Measurements from ENCODE around the gene TRANK1. TPM values are rescaled to one million over a fixed set of nuclear protein-coding genes. Genes with fewer than 3 reads are reported as not detected.

TRANK1 gene
- polyA plus RNA-seq, 12 donors: 4.0 to 19.3 (median 5.6) TPM; not detected in 1

DNA sequence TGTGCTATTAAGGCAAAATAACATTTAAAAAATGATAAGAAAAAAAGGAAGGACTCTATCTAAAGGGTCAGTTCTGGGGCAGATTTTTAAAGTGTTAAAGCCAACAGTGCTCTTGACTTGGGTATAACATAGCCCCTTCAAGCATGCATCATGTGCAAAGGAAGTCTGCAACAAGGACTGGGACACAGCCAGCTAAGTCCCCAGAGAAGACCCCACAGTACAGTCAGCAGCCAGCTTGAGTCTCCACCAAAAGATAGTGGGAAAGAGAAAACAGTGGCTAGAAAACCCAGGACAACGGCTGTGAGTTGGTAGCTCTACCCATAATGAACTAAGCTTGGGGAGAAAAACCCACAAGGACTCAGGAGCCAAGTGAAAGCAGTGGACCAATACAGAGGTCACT lies 94.1 kb downstream of the TRANK1 start:
- no peak for DNase-seq

DNA sequence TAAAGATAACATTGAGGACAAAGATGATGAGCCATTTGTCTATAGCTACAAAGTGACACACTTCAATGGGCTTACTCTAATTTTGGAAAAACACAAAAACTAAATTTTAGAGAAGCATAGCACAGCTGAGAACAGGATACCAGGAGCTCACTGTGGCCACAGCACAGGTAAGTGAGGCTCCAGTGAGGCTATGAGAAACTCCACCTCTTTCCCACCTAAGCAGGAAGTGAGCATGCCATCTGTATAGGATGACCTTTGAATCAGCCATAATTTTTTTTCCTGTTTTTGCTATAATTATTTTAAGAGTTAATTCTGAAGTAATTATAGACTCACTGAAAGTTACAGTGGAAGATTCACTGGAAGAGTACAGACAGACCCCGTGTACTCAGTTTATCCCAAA lies 98.4 kb downstream of the TRANK1 start:
- no peak for DNase-seq

DNA sequence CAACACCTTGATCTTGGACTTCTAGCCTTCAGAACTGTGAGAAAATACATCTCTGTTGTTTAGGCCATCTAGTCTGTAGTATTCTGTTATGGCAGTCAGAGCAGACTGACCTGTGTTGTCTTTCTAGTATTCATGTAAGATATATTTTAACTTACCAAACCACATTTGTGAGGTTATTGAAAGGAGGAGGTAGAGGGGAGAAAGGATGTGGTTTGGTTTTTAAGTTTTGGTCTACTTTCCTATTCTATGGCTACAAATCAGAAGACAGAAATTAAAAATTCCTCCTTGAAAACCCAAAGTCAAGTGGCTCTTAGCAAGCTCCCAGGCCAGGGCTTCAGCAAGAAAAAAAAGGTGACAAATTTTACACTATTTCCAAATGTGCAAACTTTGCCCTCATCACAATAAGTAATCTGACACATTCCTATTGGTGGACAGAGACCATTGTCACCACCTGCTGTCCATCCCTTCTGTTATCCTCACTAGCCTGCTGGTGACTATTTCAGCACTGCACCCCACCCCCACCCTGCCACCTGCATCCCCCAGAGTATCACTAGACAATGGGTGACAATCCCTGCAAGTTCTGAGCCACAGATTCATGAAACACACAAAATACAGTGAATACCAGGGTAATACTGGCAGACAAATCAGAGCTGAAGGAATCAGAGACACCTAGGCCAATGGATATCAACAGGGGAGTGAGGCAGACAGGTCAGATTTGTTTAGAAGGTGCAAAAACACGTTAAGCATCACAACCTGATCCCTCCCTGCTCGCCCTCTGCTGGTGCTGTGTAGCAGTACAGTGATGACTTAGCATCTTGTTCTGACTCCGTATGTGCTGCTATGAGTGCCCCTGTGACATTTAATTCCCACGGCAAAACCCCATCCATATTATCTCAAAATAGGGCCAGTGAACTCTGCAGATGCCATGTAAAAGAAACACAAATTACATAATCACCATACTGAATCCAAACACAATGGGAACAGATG lies 101.5 kb downstream of the TRANK1 start:
- DNase-seq: no peak

DNA sequence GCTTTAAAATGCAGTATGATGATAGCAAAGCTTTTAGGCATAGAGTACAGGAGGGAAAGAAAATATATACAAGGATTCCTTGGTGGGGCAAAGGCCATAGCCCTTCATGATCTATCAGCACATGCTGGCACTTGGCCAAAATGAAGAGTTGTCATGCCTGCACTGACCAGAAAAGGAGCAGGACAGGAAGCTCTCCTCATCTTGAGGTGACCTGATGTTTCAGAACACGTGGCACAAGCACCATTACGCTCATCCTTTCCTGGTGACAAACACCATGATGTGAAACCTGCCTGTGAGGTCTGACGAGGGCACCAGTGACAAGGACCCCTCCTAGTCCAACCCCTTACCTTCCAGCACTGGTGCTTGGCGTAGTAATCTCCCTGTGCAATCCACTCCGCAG lies 102.6 kb downstream of the TRANK1 start:
- no peak for DNase-seq

DNA sequence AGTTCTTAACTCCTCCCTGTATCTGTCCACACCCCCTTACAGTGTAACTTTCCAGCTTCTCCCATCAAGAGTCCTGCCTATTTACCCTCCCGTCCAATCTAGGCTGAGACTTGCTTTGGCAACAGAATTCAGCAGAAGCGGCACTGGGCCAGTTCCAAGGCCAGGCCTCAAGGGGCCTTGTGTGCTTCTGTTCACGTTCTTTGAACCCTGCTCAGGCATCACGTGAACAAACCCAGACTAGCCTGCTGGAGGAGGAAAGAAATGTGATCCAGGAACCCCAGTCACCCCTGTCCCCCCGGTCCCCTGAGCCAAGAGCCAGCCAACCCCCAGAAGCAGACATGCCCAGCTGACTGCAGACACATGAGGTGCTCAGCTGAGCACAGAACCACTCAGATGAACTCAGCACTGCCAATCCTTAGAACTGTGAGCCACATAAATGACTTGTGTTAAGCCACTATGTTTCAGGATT lies 104.4 kb downstream of the TRANK1 start:
- no peak for DNase-seq

DNA sequence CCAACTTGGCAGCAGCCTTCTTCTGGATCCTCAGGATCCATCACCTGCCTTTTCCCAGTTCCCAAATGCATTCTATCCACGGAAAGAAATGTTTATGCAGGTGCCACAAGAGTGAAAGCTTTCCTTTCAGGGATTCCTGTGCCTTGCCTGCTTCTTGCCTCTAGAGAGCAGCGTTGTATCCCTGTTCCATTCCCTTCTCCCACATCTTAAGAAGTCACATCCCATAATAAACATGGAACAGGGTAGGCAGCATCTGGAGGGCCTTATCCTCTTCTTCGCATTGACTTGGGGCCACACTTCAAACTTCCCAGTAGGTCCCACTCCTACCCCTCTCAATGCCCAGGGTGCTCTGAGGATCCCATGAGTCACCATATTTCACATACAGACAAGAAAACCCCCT lies 107.8 kb downstream of the TRANK1 start:
- DNase-seq: no peak

DNA sequence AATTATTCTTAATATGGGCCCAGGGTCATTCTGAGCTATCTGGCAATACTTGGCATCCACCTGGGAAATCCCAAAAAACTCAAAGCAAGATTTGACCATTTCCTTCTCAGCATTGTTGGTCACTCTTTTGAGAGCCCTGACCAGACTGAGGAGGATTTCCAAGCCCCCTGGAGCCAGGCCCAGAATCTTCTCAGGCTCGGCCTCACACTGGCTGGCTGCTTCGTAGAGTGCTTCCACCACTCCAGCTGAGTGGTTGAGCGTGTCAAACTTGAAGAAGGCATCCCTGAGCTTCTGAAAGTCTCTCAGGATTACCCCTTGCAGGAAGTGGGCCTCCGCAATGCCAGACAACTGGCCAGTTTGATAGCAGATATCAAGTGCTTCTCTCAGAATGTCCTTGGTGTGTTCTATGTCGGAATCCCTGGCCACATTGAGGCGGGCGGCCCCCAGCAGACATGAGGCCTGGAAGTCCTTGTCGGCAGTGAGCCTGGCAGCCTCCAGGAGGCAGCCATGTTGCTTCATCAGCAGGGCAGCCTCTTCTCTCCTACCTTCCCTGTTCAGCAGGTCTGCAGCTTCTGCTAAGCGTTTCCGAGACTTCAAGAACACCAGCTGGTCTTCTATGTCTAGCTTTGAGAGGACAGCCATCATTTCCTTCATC lies 111.6 kb downstream of the TRANK1 start:
- DNase-seq: no peak

DNA sequence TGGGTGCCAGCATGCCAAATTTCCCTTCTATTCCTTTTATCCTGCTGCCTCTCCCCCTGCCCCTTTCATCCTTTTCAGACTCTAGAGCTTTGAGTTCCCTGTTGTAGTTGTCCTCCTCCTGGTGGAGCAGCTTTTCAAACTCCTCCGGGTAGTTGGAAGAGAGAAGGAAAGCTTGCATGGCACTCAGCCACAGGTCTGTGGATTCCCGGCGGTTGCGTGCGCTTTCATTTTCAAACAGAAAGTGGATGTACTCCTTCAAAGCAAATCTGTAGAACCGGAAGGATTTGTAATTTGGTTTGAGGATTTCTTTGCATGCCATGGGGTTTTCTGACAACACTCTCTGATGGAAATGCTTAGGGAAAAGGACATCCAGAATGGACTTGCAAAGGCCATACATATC lies 112.4 kb downstream of the TRANK1 start:
- no peak for DNase-seq

DNA sequence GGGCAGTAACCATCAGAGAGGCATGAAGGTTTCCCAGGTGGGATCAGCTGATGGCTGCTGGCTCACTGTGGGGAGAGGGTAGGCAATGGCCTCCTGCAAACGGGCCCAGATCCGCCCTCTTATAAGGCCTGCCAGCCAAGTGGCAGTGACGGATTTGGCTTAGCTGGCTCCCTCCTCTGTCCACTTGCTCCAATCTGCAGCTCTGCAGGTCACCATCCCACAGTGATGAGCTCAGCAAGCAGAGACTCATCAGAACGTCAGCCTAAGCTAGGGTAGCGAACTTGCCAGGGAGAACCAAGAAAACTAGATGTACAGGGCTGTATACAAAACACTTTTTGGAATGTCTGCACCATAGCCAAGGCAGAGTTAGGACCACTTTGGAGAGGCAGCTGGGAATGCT lies 117.7 kb downstream of the TRANK1 start:
- DNase-seq: no peak

DNA sequence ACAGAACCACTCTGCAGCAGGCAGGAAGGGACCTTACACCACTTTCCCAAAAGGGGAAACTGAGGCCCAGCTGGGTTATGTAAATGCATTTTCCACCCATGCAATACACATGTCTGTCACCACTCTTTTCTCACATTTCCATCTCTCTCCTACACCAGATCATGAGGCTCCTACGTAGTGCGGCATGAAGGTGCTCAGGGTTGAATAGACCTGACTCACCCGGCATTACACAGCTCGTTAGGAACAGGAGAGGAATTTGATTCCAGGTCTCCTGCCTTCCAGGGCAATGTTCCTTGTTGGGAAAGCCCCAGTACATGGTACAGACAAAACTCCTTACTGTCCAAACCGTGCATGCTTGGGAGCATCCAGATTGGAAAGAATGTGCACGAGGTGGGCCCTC lies 118.6 kb downstream of the TRANK1 start:
- DNase-seq: no peak

DNA sequence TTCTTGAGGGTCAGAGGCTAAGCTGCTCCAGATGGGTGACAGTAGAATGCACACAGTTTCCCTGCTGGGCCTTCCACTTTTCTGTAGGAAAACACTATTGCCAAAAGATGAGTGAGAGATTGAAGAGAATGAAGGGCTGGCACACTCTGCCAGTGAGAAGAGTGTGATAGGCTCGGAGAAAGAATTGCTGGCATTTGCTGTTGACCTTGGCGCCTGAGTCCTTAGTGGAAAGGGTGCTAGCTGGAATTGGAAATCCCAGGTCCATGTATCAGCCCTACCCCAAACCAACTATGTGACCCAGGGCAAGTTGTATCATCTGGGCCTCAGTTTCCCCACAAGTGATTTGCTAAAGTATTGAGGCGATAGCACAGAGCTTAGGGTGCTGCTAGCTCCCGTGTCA lies 120.4 kb downstream of the TRANK1 start:
- no peak for DNase-seq

DNA sequence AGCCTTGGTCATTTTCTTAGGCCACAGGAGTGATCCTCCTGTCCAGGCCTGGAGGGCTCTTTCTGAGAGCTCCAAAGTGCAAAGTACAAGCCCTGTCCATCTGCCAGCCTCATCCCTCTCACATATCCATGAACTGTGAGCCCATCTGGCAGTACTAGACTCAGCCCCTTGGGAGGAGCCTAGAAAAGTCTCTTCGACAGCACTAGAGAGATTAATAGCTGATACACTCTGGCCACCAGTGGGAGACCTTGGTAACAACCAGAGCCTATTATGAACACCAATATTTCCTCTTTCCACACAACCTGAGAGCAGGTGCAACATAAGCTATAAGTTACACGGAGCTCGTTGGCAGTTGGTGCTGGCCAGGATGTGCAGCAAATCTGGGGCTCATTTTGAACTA lies 121.0 kb downstream of the TRANK1 start:
- DNase-seq: no peak

DNA sequence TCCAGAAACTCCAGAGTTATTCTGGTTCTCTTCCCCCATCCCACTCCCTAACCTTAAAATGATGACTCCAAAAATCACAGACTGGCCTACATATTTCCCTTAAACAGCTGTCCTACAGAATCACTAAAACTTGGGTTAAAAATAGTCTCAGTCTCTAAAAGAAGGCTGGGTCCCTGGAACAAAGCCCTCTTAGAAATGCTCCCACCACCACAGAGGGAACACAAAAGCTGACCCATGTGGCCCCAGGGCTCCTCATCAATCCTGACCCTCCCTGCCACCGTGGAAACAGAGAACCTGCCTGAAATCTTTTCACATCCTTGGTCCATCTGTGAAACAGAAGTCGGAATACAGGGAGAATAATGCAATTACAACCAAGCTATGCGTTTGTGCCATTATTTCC lies 124.8 kb downstream of the TRANK1 start:
- no peak for DNase-seq

DNA sequence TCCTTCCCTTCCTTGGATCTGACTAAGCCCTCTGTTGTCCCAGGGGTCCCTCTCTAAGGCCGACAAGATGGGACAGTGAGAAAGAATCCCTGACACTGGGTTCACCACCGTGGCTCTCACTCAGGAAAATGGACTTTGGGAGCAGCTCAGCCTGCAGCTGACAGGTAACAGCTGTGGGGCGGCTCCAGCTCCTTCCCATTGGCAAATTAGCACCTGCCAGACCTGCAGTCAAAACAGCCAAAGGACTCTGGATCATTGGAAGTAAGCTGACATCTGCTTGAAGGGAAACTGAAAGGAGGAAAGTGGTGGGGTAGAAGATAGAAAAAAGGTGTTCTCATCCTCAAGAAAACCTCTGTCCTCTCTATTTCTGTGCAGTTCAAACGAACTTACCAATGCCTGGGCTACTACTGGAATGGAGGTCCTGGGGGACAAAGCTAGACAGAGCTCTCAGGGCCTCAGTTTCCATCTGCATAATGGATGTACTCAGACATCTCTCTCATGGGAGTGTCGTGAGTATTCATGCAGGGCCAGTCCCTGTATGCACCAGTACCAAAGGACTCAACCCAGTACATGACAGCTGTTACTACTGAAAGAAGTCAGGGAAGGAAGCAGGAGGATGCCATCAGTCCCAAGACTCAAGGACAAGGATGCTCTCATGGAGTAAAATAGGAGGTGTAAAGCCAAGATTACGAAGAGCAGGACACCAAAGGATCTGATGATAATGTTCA lies 126.9 kb downstream of the TRANK1 start:
- no peak for DNase-seq

DNA sequence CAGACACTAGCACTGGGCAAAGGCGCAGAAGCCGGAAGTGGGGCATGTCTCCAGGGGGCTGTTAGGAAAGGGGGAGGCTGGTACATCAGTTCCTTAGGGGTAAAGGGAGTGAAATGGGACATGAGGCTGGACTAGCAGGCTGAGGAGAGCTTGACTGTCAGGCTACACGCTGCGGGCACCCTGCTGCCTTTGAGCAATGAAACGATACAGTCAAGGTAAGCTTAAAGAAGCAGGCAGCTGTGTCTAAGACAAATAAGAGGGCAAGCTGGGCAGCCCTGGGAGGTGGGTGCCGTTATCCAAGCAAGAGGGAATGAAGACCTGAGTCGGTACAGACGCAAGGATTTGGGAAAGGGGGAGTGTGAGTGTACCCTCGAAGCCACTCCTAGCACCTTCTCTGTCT lies 129.5 kb downstream of the TRANK1 start:
- no peak for DNase-seq

DNA sequence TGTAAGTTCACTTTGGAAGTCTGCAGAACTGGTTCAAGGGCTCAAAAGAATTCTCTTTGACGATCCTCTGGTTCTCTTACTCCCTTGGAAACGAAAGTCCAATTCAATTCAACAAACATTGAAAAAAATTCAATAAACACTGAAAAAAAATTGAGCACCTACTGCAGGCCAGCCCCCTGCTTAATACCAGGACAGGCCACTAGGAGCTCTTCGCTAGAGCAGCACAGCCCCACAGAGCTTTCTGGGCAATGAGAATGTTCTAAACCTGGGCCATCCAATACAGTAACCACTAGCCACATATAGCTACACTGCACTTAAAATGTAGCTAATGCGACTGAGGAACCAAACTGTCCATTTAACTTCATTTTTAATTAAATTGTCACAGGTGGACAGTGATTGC lies 130.1 kb downstream of the TRANK1 start:
- no peak for DNase-seq

DNA sequence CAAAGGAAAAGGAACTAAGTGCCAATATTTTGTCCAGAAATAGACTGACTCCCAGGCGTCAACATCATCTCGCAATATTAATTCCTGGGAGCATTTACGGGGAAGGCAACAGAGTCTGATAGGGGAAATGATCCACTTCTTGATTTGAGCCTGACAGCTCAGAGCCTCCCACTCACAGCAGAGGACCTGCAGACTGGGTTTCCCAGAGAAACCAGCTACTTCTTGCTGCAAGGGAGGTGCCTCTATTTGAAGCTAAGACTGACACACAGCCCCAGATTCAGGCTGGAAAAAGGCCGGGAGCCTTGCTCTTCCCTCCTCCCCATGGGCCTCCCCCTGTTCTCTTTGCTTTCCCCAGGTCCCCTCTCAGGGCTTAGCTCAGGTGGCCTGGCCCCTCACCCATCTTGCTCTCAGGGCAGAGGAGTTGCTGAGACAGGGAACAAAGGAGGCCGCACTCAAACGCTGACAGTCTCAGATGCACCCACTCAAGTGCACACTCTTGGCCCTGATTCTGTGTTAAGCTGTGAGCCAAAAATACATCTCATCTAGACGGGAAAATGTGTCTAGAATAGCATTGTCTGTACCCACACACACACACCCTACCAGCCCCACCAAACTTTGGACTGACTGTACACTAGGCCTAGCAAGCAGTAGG lies 130.7 kb downstream of the TRANK1 start:
- no peak for DNase-seq

DNA sequence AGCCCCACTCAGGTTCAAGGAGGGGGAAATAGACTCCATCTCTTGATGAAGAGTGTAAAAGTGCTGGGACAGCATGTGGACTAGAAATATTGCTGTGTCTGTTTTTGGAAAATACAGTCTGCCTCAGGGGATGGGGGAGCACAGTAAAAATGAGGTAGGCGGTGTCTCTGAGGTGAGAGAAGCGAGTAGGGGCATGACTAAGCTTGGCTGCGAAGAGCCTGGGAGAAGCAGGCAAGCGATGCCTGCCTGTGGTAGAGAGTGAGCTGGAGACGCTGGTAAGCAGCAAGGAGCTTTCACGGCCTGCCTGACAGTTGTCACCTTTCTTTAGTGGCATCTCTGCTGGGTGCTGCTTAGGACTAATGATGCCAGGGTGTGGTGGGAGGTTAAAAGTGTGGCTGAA lies 131.5 kb downstream of the TRANK1 start:
- DNase-seq: no peak

DNA sequence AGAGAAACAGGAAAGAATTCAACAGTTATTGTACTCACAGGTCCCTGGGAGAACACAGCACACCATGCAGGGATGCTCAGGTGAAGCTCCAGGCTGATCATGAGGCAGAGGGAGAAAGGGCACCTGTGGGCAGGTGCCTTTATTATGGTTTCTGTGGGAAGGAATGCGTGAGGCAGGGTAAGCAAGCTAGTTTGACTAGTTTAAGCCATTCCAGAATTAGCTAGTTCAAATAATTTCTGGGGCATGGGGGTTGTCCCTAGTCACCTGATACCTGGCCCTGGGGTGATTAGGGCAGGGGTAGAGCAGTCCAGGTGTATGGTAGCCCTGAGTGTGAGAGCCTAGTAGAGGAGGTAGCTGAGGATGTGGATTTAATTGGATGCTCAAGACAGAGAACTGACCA lies 132.6 kb downstream of the TRANK1 start:
- no peak for DNase-seq

DNA sequence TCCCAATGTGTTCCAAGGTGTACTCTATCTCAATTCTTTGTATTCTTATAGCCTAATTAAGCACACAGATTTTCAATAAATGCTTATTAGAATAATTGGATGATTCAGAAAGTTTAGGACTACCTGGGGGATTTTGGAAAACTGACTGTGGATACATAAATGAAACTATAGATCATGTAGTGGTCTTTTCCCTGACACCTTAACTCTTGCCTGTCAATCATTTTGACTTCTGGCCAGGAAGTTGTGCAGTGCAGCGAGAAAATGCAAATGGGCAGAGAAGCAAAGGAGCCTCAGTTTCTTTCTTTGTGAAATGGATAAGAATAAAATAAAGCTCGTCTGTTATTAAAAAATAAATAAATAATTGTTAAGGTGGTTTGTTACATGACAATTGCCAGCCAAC lies 133.1 kb downstream of the TRANK1 start:
- no peak for DNase-seq

DNA sequence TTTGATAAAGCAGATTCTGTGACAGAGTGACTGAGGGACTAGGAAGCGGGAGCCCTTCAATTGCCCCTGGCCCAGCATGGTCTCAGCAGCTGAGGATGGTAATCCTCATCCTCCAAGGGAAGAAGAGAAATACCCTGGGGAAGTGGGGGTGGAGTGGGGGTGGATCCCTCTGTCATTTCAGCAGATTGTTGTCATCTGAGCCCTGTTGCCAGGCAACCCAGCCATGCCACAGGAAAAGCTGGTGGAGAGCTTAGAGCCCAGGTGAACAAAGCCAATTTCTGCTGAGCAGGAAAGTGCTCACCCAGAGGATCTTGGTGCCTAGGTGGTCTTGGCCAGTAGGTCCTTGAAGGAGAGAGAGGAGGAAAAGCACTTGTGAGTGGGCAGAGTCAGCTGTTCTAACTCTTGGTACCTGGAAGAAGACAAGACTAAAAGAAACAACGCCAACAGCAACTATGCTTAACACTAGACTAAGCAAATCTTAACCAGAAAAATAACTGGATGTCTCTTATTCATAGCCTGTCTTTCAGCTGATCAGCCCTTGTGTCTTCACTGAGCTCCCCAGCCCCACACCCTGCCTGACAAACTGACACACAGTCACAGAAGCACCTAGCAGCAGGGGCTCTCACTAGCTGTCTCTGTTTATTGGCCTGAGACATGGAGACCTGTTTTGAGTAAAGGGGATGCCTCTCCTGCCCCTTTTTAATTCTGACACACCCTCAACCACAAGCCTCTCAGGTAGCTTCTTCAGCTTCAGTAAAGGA lies 140.4 kb downstream of the TRANK1 start:
- no peak for DNase-seq
